ENCODE measurements around the gene MEGF8.

MEGF8 gene

DNA sequence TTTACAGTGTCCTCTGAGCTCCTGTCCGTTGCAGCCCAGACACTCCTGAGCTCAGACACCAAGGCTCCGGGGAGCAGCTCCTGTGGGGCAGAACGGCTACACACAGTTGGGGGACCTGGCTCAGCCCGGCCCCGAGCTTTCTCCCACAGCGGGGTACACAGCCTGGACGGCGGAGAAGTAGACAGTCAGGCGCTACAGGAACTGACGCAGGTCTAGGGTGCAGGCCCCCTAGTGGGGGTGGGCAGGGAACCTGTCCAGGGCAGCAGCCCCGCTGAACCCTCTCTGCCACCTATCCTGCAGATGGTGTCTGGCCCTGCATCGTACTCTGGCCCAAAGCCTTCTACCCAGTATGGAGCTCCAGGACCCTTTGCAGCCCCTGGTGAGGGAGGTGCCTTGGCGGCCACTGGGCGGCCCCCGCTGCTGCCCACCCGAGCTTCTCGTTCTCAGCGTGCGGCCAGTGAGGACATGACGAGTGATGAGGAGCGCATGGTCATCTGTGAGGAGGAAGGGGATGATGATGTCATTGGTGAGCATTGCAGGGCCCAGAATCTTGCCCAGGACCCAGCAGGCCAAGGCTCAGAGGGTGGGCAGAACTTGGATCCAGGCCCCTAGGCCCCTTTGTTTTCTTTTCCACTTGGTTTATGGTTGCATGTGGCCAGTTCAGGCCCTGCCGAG is 36.4 kb upstream of the MEGF8 start:
- H3K27me3 ChIP-seq (ENCODE audit: insufficient read depth, poor library complexity, severe bottlenecking), result no peaks in the 10 kb centered on the region
- TF ChIP-seq CTCF (IDR thresholded peaks at IDR 0.05; ENCODE audit: insufficient read depth, low read length) (no peak), REST (IDR thresholded peaks at IDR 0.05; ENCODE audit: insufficient replicate concordance, low read depth) (no peak), POLR2AphosphoS5 (IDR thresholded peaks at IDR 0.05; ENCODE audit: low read depth) (no peak), SPI1 (IDR thresholded peaks at IDR 0.05; ENCODE audit: borderline replicate concordance, low read depth) (no peak), GABPA (IDR thresholded peaks at IDR 0.05; ENCODE audit: low read depth) (no peak)
- no peak overlapping the region for H3K4me3 ChIP-seq (replicated peaks; ENCODE audit: insufficient read depth, low read length)
- no peak overlapping the region for H3K27ac ChIP-seq (replicated peaks)
- DNase-seq (ENCODE audit: low read depth in 1 of 2, low spot score in 1 of 2), result no peak

DNA sequence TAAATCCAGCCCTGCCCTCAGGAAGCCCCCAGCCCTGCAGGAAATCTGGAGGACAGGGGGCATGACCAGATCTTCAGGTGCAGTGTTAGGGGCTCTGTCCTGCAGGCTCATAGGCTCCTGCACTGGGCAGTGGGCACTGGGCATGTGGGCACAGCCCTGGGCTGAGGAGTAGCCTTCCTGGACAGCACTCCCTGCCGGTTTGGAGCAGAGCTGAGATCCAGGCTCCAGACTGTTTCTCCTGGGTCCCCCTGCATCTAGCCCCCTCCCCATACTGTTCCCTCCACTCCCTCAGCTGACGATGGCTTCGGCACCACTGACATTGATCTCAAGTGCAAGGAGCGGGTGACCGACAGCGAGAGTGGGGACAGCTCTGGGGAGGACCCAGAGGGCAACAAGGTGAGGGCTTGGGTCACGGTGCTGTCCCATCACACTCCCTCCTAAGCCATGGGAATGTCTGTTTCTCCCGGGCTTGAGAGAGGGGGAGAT is 35.8 kb upstream of the MEGF8 start:
- TF ChIP-seq REST (IDR thresholded peaks at IDR 0.05; ENCODE audit: insufficient replicate concordance, low read depth), result no peak
- TF ChIP-seq SPI1 (IDR thresholded peaks at IDR 0.05; ENCODE audit: borderline replicate concordance, low read depth), result no peak
- no peak for TF ChIP-seq POLR2AphosphoS5 (IDR thresholded peaks at IDR 0.05; ENCODE audit: low read depth)
- TF ChIP-seq GABPA (IDR thresholded peaks at IDR 0.05; ENCODE audit: low read depth), result no peak
- TF ChIP-seq CTCF (IDR thresholded peaks at IDR 0.05; ENCODE audit: insufficient read depth, low read length), result no peak
- no peak overlapping the region for H3K4me3 ChIP-seq (replicated peaks; ENCODE audit: insufficient read depth, low read length)
- no peaks in the 10 kb centered on the region for H3K27me3 ChIP-seq (ENCODE audit: insufficient read depth, poor library complexity, severe bottlenecking)
- no peak for DNase-seq (ENCODE audit: low read depth in 1 of 2, low spot score in 1 of 2)
- H3K27ac ChIP-seq (replicated peaks), result no peak overlapping the region

GRCh38 chr19:42290136-42290522 is 35.3 kb upstream of the MEGF8 start:
- TF ChIP-seq REST (IDR thresholded peaks at IDR 0.05; ENCODE audit: insufficient replicate concordance, low read depth) (no peak), SPI1 (IDR thresholded peaks at IDR 0.05; ENCODE audit: borderline replicate concordance, low read depth) (no peak)
- Histone ChIP-seq H3K27ac (replicated peaks) (no peak overlapping the region), H3K27me3 (ENCODE audit: insufficient read depth, poor library complexity, severe bottlenecking) (no peaks in the 10 kb centered on the region), H3K4me3 (replicated peaks; ENCODE audit: insufficient read depth, low read length) (no peak overlapping the region)
- no peak for DNase-seq (ENCODE audit: low read depth in 1 of 2, low spot score in 1 of 2)

Data from HL-60 (cell line).